Caco-2 (cell line): ENCODE results near the gene MYOM3. TPM values are rescaled to one million over a fixed set of nuclear protein-coding genes. Genes with fewer than 3 reads are reported as not detected.

Experiments
- BruUV-seq: library from RNA; stranded (reverse); fragments of 400-500 nt; replicated peaks from 2 replicates; lab custom pipeline; 2021; lab: Mats Ljungman, UMichigan
- CTCF ChIA-PET: fragments of 300-600 bp; sonication (Branson Sonifier 250); formaldehyde crosslinking; loops from one replicate; lab custom pipeline; 2022; ENCODE audit warnings: antibody characterized with exemption; lab: Charles Lee
- POLR2A ChIA-PET: fragments of 300-600 bp; sonication (Branson Sonifier 250); formaldehyde crosslinking; loops from one replicate; lab custom pipeline; 2022; ENCODE audit warnings: antibody characterized with exemption; lab: Charles Lee
- DNase-seq, 2 experiments: peaks; one replicate each; pipeline versions ENCODE4 v3.0.0 to v3.0.0-alpha.2; 2020 to 2022
- H3K27me3 ChIP-seq: replicated peaks from 2 replicates; pipeline ENCODE4 v1.6.0; 2011; ENCODE audit warnings: low read length; ENCODE audit not compliant: control insufficient read depth, insufficient read depth
- H3K36me3 ChIP-seq: 2 replicates; pipeline ENCODE4 v1.5.1; 2011; ENCODE audit warnings: low read length; ENCODE audit not compliant: control insufficient read depth, insufficient read depth
- H3K4me1 ChIP-seq: fragments of 250-450 bp; sonication (Bioruptor Pico); 2 replicates; pipeline ENCODE4 v1.5.1; 2020; ENCODE audit warnings: mild to moderate bottlenecking
- H3K4me3 ChIP-seq: 2 replicates; pipeline ENCODE4 v1.5.1; 2011; ENCODE audit warnings: low read depth, mild to moderate bottlenecking, control low read depth, low read length
- H3K9me3 ChIP-seq: fragments of 250-450 bp; sonication (Bioruptor Pico); 2 replicates; pipeline ENCODE4 v1.5.1; 2020; ENCODE audit warnings: mild to moderate bottlenecking, moderate library complexity
- H3K27ac Mint-ChIP-seq: one replicate; pipeline ENCODE4 v1.8.0; 2022; ENCODE audit warnings: mixed read lengths; ENCODE audit not compliant: unreplicated experiment
- H3K27me3 Mint-ChIP-seq: one replicate; pipeline ENCODE4 v1.8.0; 2022; ENCODE audit warnings: mixed read lengths; ENCODE audit not compliant: insufficient read depth, unreplicated experiment
- H3K36me3 Mint-ChIP-seq: one replicate; pipeline ENCODE4 v1.8.0; 2022; ENCODE audit warnings: mild to moderate bottlenecking, mixed read lengths; ENCODE audit not compliant: insufficient read depth, unreplicated experiment
- H3K4me1 Mint-ChIP-seq: one replicate; pipeline ENCODE4 v1.8.0; 2022; ENCODE audit warnings: low read depth, mixed read lengths; ENCODE audit not compliant: unreplicated experiment
- H3K4me3 Mint-ChIP-seq: one replicate; pipeline ENCODE4 v1.8.0; 2022; ENCODE audit warnings: mild to moderate bottlenecking, moderate library complexity, mixed read lengths; ENCODE audit not compliant: unreplicated experiment
- H3K9me3 Mint-ChIP-seq: one replicate; pipeline ENCODE4 v1.8.0; 2022; ENCODE audit warnings: mixed read lengths; ENCODE audit not compliant: unreplicated experiment
- intact Hi-C: fragments of 100-400 bp; cut with micrococcal nuclease; formaldehyde crosslinking; loops from one replicate; pipeline ENCODE4 v1.10.0; 2022; ENCODE audit not compliant: unreplicated experiment
- total RNA-seq: library from RNA; stranded (reverse); gene quantifications from 2 replicates; pipeline ENCODE4 v1.2.3, GENCODE V29; 2022
- TF ChIP-seq, protein P1 (sequence below), 2 experiments: fragments of 200-600 bp in 1 of 2; IDR thresholded peaks; 1 replicate in 1 of 2; 2 replicates in 1 of 2; pipeline versions ENCODE4 v1.5.1 to v1.8.0; 2011 to 2022; ENCODE audit warnings: antibody characterized with exemption in 1 of 2, control low read depth in 1 of 2, inconsistent platforms in 1 of 2, low read depth in 1 of 2, low read length in 1 of 2, mild to moderate bottlenecking in 1 of 2, moderate library complexity in 1 of 2; ENCODE audit not compliant: insufficient read depth in 1 of 2, severe bottlenecking in 1 of 2, unreplicated experiment in 1 of 2

Gene MYOM3
- total RNA-seq, 1 experiment from 2014 or later, result not detected

DNA sequence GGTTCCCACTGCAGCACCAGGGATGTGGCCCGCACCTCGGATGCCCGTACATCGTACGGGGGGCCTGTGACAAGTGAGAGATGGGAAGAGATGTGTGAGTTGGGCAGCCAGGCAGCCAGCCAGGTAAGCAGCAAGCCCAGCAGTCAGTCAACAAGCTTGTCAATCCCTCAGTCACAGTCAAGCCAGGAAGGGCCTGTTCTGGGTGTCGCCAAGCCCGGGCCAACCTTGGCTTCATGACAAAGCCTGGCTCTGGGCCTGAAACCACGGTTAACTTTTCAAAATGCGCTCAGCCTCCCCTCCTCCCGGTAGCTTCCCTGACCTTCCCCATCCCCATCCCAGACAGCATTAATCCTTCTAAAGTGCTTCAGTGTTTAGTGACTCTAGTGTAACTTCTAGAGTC, 31.8 kb downstream of the MYOM3 start:
- TF ChIP-seq, protein P1, sequence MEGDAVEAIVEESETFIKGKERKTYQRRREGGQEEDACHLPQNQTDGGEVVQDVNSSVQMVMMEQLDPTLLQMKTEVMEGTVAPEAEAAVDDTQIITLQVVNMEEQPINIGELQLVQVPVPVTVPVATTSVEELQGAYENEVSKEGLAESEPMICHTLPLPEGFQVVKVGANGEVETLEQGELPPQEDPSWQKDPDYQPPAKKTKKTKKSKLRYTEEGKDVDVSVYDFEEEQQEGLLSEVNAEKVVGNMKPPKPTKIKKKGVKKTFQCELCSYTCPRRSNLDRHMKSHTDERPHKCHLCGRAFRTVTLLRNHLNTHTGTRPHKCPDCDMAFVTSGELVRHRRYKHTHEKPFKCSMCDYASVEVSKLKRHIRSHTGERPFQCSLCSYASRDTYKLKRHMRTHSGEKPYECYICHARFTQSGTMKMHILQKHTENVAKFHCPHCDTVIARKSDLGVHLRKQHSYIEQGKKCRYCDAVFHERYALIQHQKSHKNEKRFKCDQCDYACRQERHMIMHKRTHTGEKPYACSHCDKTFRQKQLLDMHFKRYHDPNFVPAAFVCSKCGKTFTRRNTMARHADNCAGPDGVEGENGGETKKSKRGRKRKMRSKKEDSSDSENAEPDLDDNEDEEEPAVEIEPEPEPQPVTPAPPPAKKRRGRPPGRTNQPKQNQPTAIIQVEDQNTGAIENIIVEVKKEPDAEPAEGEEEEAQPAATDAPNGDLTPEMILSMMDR (IDR thresholded peaks at IDR 0.05; ENCODE audit: insufficient read depth in 1 of 2, low read depth in 1 of 2, low read length in 1 of 2, severe bottlenecking in 1 of 2, unreplicated experiment in 1 of 2), result no peak

DNA sequence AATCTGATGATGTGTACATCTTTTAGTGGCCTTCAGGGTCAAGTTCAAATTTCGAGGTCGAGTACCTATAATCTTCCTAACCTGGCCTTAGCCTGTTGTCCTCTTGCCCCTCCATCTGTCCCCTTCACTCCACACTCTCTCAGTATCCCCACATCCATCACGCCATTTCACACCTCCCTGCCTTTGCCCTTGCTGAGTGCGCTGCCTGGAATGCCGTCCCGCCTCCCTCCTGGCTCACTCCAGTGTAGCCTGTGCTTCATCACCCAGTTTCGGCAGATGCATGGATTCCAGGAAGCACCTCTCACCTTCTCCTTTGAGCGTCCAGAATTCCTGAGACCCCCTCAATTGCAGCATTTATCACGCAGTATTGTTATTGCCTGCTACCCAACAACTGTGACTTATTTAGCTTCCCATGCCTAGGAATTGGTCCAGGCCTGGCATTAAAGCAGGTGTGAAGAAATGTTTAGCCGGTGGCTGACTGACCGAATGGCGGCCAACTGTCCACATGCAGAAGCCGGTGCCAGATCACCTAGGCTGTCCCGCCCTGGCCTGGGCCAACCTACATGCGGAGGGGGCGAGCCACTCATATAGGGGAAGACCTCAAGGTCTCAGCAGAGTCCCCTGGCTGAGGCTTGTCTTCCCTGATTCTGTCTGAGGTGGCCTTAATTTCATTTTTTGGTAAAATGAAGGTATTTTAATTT, 34.5 kb downstream of the MYOM3 start:
- no peaks in the 10 kb centered on the region for H3K36me3 Mint-ChIP-seq
- intact Hi-C loops, result no loop called here
- H3K36me3 ChIP-seq, result no peaks in the 10 kb centered on the region
- H3K4me1 Mint-ChIP-seq, result no peaks in the 10 kb centered on the region
- H3K9me3 ChIP-seq, result no peaks in the 10 kb centered on the region
- no peak overlapping the region for H3K4me3 ChIP-seq
- no TSS peak for BruUV-seq
- TF ChIP-seq, protein P1 (IDR thresholded peaks at IDR 0.05; ENCODE audit: insufficient read depth in 1 of 2, low read depth in 1 of 2, low read length in 1 of 2, severe bottlenecking in 1 of 2, unreplicated experiment in 1 of 2), result no peak
- no peak overlapping the region for H3K4me3 Mint-ChIP-seq
- ChIA-PET POLR2A (no interaction called here), CTCF (no interaction called here)
- H3K27me3 ChIP-seq, result no peaks in the 10 kb centered on the region
- no peaks in the 10 kb centered on the region for H3K9me3 Mint-ChIP-seq
- no peak overlapping the region for H3K27ac Mint-ChIP-seq
- H3K4me1 ChIP-seq, result no peaks in the 10 kb centered on the region
- H3K27me3 Mint-ChIP-seq, result no peaks in the 10 kb centered on the region
- DNase-seq, result no peak

More for the DNA sequence above, 31.8 kb downstream of the MYOM3 start:
- Histone ChIP-seq H3K4me3 (no peak overlapping the region), H3K36me3 (no peaks in the 10 kb centered on the region), H3K9me3 (no peaks in the 10 kb centered on the region), H3K27me3 (no peaks in the 10 kb centered on the region), H3K4me1 (no peaks in the 10 kb centered on the region)
- POLR2A ChIA-PET, result no interaction called here
- CTCF ChIA-PET, result interaction anchor here (0.6 kb wide), 1 partner anchor 127 kb away, joined by 8 read pairs; no protein-coding TSS in a partner anchor
- Mint-ChIP-seq H3K27me3 (no peaks in the 10 kb centered on the region), H3K4me1 (no peaks in the 10 kb centered on the region), H3K4me3 (no peak overlapping the region), H3K27ac (no peak overlapping the region), H3K9me3 (no peaks in the 10 kb centered on the region), H3K36me3 (no peaks in the 10 kb centered on the region)
- intact Hi-C loops, result no loop called here
- no peak for DNase-seq
- BruUV-seq, result no TSS peak

DNA sequence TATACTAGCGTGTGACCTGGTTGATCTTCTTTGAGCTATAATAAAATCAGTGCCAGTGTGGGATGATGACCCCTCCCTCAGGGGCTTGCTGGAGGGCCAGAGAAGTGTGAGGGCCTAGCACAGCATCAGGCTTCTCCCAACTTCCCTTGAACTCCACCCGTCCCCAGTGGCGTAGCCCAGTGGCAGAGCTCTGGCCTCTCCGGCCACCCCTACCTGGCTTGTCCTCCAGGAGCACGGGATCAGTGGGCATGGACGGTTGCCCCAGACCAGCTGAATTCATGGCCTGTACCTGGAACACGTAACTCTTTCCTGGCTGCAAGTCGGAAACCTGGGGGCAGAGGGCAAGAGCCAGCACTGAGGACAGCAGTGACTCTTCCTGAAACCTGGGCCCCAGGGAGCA, 36.0 kb downstream of the MYOM3 start:
- Mint-ChIP-seq H3K4me1 (no peaks in the 10 kb centered on the region), H3K9me3 (no peaks in the 10 kb centered on the region), H3K36me3 (no peaks in the 10 kb centered on the region), H3K27me3 (no peaks in the 10 kb centered on the region), H3K27ac (no peak overlapping the region), H3K4me3 (no peak overlapping the region)
- no TSS peak for BruUV-seq
- Histone ChIP-seq H3K27me3 (no peaks in the 10 kb centered on the region), H3K9me3 (no peaks in the 10 kb centered on the region), H3K4me3 (no peak overlapping the region), H3K4me1 (no peaks in the 10 kb centered on the region), H3K36me3 (no peaks in the 10 kb centered on the region)
- POLR2A ChIA-PET, result interaction anchor here (0.6 kb wide), 1 partner anchor 74 kb away, joined by 8 read pairs; no protein-coding TSS in a partner anchor
- CTCF ChIA-PET, result no interaction called here
- TF ChIP-seq, protein P1 (IDR thresholded peaks at IDR 0.05; ENCODE audit: insufficient read depth in 1 of 2, low read depth in 1 of 2, low read length in 1 of 2, severe bottlenecking in 1 of 2, unreplicated experiment in 1 of 2), result no peak
- no peak for DNase-seq
- intact Hi-C loops, result no loop called here
